ENCODE results near the gene RAMP3. TPM values are rescaled to one million over a fixed set of nuclear protein-coding genes. Genes with fewer than 3 reads are reported as not detected.

The RAMP3 gene
- total RNA-seq, 1 experiment from 2014 or later, result not detected

DNA sequence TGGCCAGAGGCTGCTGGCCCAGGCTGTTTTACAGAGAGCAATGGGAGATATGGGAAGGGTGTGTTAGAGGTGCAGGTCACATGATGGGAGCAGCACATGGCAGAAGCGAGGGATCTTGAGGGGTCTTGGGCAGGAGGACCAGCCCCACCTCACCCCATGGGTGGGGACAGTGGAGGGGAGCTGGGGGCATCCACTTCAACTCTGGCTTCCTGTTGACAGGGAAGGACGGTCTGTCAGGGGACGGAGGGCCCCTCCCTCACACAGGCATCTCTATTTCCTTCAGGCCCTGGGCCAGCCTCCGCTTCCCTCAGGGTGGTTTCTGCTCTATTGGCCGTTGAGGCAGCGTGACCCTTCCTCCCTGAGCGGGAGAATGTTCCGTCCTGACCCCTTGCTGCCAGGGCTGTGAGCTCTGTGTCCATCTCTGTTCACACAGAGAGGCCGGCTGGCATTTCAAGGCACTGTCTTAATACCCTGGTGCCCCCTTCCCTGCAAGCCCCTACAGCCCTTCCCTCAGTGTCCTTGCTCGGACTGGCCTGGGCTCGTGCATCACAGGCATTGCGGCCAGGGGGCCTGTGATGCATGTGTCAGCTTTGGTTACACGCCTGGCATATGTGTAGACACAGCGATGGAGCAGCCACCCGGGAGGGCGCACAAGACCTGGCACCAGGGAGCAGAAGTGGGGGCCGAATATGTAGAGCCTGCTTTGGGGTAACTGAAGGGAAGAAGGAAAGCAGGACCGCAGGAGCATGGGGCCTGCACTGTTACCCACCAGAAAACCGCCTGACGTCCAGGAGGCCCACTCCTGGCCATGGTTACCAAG is 31.8 kb downstream of the RAMP3 start:
- intact Hi-C loops (cut with micrococcal nuclease), result no loop called here
- no peaks in the 10 kb centered on the region for H3K9me2 ChIP-seq (replicated peaks; ENCODE audit: low read length)
- H2AFZ ChIP-seq (ENCODE audit: low read length), result no peak overlapping the region
- ChIA-PET POLR2A (ENCODE audit: unreplicated experiment) (no interaction called here), CTCF (no interaction called here)
- TF ChIP-seq EZH2phosphoT487 (IDR thresholded peaks at IDR 0.05; ENCODE audit: borderline replicate concordance, low read length) (no peak), EZH2 (IDR thresholded peaks at IDR 0.05; ENCODE audit: low read length, unreplicated experiment) (no peak)
- TF ChIP-seq, protein P1, sequence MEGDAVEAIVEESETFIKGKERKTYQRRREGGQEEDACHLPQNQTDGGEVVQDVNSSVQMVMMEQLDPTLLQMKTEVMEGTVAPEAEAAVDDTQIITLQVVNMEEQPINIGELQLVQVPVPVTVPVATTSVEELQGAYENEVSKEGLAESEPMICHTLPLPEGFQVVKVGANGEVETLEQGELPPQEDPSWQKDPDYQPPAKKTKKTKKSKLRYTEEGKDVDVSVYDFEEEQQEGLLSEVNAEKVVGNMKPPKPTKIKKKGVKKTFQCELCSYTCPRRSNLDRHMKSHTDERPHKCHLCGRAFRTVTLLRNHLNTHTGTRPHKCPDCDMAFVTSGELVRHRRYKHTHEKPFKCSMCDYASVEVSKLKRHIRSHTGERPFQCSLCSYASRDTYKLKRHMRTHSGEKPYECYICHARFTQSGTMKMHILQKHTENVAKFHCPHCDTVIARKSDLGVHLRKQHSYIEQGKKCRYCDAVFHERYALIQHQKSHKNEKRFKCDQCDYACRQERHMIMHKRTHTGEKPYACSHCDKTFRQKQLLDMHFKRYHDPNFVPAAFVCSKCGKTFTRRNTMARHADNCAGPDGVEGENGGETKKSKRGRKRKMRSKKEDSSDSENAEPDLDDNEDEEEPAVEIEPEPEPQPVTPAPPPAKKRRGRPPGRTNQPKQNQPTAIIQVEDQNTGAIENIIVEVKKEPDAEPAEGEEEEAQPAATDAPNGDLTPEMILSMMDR (conservative IDR thresholded peaks at IDR 0.05; ENCODE audit: low read depth, low read length), result no peak
- no peak overlapping the region for H3K4me2 ChIP-seq (ENCODE audit: low read length)
- ATAC-seq (no peak), DNase-seq (no peak)
- no peaks in the 10 kb centered on the region for H3K79me2 ChIP-seq (ENCODE audit: low read length)
- no peak overlapping the region for H3K9ac ChIP-seq (ENCODE audit: low read length)
- H3K9me3 ChIP-seq (ENCODE audit: low read length), result no peaks in the 10 kb centered on the region
- no peaks in the 10 kb centered on the region for H3K4me1 ChIP-seq (ENCODE audit: insufficient read depth, low read length)
- peaks cover 26% of the 10 kb centered on the region for H3K27me3 ChIP-seq (ENCODE audit: low read length)
- H3K36me3 ChIP-seq (ENCODE audit: low read depth, low read length), result no peaks in the 10 kb centered on the region
- H4K20me1 ChIP-seq (ENCODE audit: low read length), result no peaks in the 10 kb centered on the region
- no TSS peak for BruUV-seq (replicated peaks)
- H3F3A ChIP-seq (ENCODE audit: low read length, unreplicated experiment), result no peaks in the 10 kb centered on the region
- no peak overlapping the region for H3K27ac ChIP-seq (ENCODE audit: low read length)
- no peak overlapping the region for H3K4me3 ChIP-seq (ENCODE audit: low read length)

DNA sequence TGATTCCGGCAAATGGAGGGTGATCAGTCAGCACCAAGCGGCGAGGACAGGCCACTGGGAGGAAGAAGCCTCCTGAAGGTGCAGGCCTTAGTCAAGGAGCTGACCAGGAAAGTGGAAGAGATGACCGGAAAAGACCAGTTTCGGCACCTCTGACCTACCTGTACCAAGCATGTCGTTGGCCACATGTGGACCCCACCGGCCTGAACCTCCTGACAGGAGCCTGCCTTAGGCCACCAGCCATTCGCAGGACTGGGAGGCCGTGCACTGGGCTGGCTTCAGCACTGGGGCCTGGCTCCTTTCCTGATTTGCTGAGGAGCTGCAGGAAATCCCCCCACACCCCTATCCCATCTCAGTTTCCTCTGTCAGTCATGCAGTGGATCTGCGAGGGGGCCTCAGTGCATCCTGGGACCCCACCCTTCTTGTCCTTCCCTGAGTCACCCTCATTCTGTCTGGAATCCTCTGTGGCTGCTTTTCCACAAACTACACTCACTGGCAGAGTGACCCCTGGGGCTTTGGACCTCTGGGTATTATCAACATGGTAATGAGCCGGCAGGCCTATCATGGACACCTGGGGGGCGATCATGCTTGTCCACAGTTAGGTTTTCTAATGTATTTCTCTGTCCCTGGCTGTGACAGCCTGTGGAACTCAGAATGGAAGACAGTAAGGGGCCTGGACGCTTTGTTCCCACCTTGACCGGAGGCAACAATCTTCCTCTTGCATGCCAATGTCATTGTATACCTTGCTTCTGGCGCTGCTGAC is 33.0 kb downstream of the RAMP3 start:
- H3F3A ChIP-seq (ENCODE audit: low read length, unreplicated experiment), result no peaks in the 10 kb centered on the region
- no peak overlapping the region for H3K9ac ChIP-seq (ENCODE audit: low read length)
- ChIA-PET CTCF (no interaction called here), POLR2A (ENCODE audit: unreplicated experiment) (no interaction called here)
- H3K9me3 ChIP-seq (ENCODE audit: low read length), result no peaks in the 10 kb centered on the region
- no peaks in the 10 kb centered on the region for H4K20me1 ChIP-seq (ENCODE audit: low read length)
- no peaks in the 10 kb centered on the region for H3K79me2 ChIP-seq (ENCODE audit: low read length)
- DNase-seq (no peak), ATAC-seq (no peak)
- H3K36me3 ChIP-seq (ENCODE audit: low read depth, low read length), result no peaks in the 10 kb centered on the region
- H3K9me2 ChIP-seq (replicated peaks; ENCODE audit: low read length), result no peaks in the 10 kb centered on the region
- H2AFZ ChIP-seq (ENCODE audit: low read length), result no peak overlapping the region
- no TSS peak for BruUV-seq (replicated peaks)
- H3K27ac ChIP-seq (ENCODE audit: low read length), result no peak overlapping the region
- peaks cover 28% of the 10 kb centered on the region for H3K27me3 ChIP-seq (ENCODE audit: low read length)
- TF ChIP-seq, protein P1 (conservative IDR thresholded peaks at IDR 0.05; ENCODE audit: low read depth, low read length), result no peak
- H3K4me1 ChIP-seq (ENCODE audit: insufficient read depth, low read length), result no peaks in the 10 kb centered on the region
- H3K4me3 ChIP-seq (ENCODE audit: low read length), result no peak overlapping the region
- intact Hi-C loops (cut with micrococcal nuclease), result no loop called here
- H3K4me2 ChIP-seq (ENCODE audit: low read length), result no peak overlapping the region

DNA sequence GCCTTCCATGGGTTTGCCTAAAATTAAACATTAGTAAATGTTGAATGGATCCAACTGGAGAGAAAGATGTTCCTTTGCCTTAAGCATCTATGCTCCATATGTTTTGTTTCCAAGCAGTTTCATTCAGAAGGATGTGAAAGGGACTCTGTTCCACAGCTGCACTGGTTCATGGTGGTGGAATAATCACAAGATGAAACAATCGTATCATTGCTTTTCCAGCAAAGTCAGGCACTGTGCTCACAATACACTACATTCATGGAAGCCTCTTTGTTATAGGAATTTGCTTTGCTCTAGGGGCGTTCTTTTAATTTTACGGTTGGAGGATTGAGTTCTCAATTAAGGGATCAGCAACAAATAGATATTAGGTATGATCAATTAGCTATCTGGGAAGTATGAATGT is 33.8 kb downstream of the RAMP3 start:
- CTCF ChIA-PET, result no interaction called here
- no peak overlapping the region for H3K9ac ChIP-seq (ENCODE audit: low read length)
- no peaks in the 10 kb centered on the region for H3F3A ChIP-seq (ENCODE audit: low read length, unreplicated experiment)
- no peaks in the 10 kb centered on the region for H3K9me2 ChIP-seq (replicated peaks; ENCODE audit: low read length)
- no peaks in the 10 kb centered on the region for H4K20me1 ChIP-seq (ENCODE audit: low read length)
- no peak overlapping the region for H2AFZ ChIP-seq (ENCODE audit: low read length)
- no peak for ATAC-seq
- H3K4me1 ChIP-seq (ENCODE audit: insufficient read depth, low read length), result no peaks in the 10 kb centered on the region
- TF ChIP-seq EZH2phosphoT487 (IDR thresholded peaks at IDR 0.05; ENCODE audit: borderline replicate concordance, low read length) (no peak), EZH2 (IDR thresholded peaks at IDR 0.05; ENCODE audit: low read length, unreplicated experiment) (no peak)
- TF ChIP-seq, protein P1 (conservative IDR thresholded peaks at IDR 0.05; ENCODE audit: low read depth, low read length), result no peak
- intact Hi-C loops (cut with micrococcal nuclease), result no loop called here
- H3K27me3 ChIP-seq (ENCODE audit: low read length), result peaks cover 36% of the 10 kb centered on the region
- BruUV-seq (replicated peaks), result no TSS peak
- no peak overlapping the region for H3K4me2 ChIP-seq (ENCODE audit: low read length)
- no peak overlapping the region for H3K27ac ChIP-seq (ENCODE audit: low read length)
- no peaks in the 10 kb centered on the region for H3K79me2 ChIP-seq (ENCODE audit: low read length)
- POLR2A ChIA-PET (ENCODE audit: unreplicated experiment), result no interaction called here
- no peaks in the 10 kb centered on the region for H3K9me3 ChIP-seq (ENCODE audit: low read length)
- H3K36me3 ChIP-seq (ENCODE audit: low read depth, low read length), result no peaks in the 10 kb centered on the region
- DNase-seq, result no peak
- no peak overlapping the region for H3K4me3 ChIP-seq (ENCODE audit: low read length)
